Activated T-cell treated with anti-CD3 and anti-CD28 coated beads for 24 hours (primary cell): ENCODE results near the gene PRKAG1.

Experiments
- DNase-seq: peaks from one replicate; pipeline ENCODE4 v3.0.0-alpha.2; 2020; ENCODE audit warnings: low read depth

The PRKAG1 gene

GRCh38 chr12:49010092-49010668, 8.4 kb downstream of the PRKAG1 start:
- DNase-seq: no peak

DNA sequence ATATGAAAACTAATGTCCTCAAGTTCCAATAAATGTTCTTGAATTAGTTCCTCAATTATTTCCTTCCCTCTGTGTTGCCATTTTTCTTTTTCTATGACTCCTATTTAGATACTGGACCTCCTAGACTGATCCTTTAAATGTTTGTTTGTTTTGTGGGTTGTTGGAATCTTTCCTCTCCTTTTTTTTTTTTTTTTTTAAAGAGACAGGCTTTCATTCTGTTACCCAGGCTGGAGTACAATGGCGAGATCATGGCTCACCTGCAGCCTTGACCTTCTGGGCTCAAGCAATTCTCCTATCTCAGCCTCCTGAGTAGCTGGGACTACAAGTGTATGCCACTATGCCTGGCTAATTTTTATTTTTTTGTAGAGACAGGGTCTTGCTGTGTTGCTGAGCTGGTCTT, 9.6 kb downstream of the PRKAG1 start:
- DNase-seq: no peak

- no peak for DNase-seq
These were observed 18.2 kb downstream of the PRKAG1 start for GRCh38 chr12:49000346-49000745.

- DNase-seq: no peak
These were observed 19.0 kb downstream of the PRKAG1 start, which contains the start of gene DDN for GRCh38 chr12:48999371-49000131. TSS of gene DDN (minus strand) at chr12:48999375. CDS start at chr12:48999287, 88 bp downstream.

- DNase-seq: no peak
These were observed 19.9 kb downstream of the PRKAG1 start for GRCh38 chr12:48998497-48999353.

DNA sequence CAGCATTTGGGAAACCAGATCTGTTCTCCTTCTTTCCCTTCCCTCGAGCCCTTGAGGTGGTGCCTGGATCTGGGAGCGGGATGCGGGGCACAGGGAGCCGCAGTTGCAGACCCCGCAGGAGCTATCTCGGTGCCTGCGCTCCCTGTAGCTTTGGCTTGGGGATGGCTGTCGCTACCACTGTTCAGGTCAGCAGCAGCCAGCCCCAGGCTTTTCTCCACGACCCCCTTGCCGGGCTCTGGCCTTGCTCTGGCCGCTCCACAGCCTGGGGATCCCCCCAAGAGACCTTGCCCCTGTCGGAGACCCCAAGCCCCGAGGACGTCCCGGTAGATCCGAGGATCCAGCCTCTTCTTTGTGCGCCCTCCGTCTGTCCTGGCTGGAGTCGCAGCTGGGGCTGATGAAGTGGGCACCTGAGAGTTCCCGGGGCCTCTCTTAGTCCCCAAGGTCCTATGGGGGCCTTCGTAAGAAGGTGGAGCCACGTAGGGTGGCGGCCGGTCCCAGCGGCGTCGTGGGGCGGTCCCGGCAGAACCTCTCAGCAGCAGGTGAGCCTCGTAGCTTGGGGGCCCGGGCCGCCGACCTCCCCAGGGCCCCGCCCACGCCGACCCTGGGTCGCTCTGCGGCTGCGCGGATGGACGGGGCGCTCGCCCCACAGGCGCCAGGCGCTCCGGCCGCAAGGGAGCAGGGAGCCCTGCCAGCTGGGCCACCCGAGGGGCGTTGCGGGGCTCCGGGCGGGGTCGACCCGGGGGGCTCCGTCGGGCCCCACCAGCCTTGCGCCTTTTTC, 20.7 kb downstream of the PRKAG1 start:
- no peak for DNase-seq

DNA sequence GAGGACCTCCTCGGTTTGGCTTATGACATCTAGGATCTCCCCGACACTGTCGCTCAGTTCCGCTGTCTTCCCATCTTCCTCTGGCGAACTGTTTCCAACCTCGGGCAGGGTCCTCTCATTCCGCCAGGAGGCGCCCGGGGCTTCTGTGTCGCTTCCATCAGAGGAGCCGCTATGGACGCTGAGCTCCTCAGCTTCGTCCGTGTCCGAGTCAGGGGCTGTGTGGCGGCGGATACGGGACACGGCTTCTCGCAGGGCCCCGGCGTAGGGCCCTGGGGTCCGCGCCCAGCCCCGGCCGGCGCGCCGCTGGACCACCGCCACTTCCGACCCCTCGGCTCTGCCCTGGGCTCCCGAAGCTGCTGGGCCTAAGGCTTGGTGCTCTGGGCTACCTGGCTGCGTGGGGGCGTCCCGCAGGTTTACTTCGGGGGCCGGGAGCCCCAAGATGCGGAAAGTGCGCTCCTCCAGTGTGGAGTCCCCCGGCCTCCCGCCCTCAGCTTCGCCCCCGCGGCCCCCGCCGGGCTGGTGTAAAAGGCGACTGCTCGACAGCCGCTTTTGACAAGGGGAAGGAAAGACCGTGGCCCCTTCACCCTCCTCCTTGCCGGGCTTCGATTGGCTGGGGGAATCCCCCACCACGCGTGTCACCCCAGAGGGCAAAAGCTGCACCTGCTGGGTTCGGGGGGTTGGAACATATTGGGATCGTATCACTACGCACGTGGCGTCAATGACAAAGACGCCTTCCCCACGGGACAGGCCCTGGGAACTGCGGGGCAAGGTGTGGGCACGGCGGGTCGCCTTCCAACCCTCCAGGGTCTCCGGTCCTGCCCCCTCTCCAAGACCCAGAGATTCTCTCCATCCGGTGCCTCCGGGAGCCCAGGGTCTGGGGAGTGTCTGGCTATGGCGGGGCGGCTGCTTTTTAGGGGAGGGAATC, 21.5 kb downstream of the PRKAG1 start:
- no peak for DNase-seq

GRCh38 chr12:48995086-48995879, 23.3 kb downstream of the PRKAG1 start:
- DNase-seq: no peak

GRCh38 chr12:48994224-48995085, 24.1 kb downstream of the PRKAG1 start:
- DNase-seq: no peak

DNA sequence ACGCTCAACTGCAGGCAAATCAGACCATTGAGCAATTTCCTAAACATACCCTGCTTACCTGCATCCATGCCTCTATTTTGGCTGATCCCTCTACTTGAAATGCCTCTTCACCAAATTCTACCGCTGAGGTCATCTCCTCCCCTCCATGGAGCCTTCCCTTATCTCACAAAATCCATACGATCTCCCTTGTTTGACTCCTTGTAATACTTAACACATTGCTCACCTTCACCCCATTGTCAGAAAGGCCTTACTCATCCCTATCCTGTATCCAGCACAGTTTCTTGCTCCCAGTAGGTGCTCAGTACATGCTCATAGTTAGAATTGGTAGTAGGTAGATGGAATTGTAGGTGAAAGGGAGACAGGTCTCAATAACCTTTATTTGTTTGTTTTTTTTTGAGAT, 24.8 kb downstream of the PRKAG1 start:
- no peak for DNase-seq

GRCh38 chr12:48991247-48992050, 27.1 kb downstream of the PRKAG1 start:
- no peak for DNase-seq

DNA sequence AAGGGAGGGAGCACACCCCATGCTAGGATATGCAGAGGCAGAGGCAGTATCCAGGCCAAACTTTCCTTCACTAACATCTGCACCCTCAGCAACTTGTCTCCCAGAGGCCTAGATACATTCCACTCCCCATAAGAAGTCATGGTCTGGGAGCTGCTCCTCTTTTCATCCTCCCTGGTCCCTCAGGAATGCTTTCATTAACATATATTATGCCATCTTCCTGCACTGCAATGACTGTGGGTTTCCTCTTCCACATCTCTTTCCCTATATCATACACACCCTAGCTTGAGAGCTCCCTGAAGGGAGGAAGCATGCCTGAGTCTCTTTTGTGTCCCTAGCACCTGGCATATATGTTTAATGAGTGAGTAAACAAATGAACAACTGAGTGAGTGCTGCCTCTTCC, 28.0 kb downstream of the PRKAG1 start:
- DNase-seq: no peak

DNA sequence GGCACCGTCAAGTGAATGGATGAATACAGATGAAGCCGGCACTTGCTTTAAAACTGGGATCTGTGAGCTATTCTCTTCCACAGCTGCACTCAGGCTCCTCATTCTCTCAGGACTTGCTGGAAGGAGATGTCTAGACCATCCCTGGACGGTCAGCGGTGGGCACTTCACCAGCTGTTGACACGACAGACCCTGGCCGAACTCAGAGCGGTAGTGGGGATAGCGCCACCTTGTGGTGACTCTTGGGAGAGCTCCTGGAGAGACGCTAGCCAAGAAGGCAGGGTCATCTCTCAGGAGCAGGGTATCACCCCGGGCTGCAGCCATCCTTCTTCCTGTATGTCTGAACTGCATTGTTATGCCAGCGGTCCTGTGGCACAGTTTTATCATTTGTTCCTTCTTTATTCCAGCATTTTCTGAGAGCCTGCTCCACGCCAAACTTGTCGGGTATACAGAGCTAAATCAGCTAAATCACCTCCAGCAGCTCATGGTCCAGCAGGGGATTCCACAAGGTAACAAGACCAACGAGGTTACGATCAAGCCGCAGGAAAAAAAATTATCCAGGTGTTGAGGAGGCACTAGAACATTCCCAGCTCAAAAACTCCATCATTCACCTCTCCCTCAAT, 30.4 kb downstream of the PRKAG1 start:
- no peak for DNase-seq

- no peak for DNase-seq
These were observed 31.8 kb downstream of the PRKAG1 start for GRCh38 chr12:48986720-48987291.

GRCh38 chr12:48985901-48986300, 32.7 kb downstream of the PRKAG1 start:
- no peak for DNase-seq

- DNase-seq: no peak
These were observed 33.1 kb downstream of the PRKAG1 start for GRCh38 chr12:48985475-48985897.

DNA sequence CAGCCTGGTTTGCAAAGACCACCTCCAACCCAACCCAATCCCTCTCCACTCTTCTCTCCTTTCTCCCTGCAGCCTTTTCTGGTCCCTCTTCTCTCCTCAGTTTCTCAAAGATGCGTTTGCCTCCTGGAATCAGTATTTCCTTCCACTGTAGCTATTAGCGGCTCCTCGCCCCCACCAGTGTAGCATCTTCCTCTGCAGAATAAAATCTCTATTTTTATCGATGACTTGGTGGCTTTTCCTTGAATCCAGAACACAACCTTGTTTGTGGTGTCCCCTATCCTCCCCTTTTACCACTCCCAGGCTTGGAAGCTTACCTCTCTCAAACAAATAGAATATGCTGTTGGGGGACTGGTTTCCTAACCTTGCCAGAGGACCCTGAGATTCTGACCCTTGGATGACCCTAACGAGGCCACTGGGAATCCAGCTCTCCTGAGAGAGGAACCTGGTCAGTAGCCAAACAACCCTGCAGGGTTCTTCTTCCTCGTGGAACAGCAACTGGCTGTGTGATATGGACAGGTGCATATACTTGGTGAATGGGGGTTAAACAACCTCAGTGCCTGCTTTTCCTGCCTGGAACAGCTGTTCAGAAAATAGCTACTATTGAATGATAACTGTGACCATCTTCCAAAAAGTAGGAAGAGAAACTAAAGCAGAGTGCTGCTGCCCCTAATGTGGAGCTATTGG, 36.0 kb downstream of the PRKAG1 start:
- no peak for DNase-seq
